CMK (cell line): Measurements from ENCODE around the gene EEFSEC.

ENCODE experiments used
- DNase-seq: peaks from one replicate; pipeline ENCODE4 v3.0.0-alpha.2; 2010; ENCODE audit warnings: low read depth

The EEFSEC gene

DNA sequence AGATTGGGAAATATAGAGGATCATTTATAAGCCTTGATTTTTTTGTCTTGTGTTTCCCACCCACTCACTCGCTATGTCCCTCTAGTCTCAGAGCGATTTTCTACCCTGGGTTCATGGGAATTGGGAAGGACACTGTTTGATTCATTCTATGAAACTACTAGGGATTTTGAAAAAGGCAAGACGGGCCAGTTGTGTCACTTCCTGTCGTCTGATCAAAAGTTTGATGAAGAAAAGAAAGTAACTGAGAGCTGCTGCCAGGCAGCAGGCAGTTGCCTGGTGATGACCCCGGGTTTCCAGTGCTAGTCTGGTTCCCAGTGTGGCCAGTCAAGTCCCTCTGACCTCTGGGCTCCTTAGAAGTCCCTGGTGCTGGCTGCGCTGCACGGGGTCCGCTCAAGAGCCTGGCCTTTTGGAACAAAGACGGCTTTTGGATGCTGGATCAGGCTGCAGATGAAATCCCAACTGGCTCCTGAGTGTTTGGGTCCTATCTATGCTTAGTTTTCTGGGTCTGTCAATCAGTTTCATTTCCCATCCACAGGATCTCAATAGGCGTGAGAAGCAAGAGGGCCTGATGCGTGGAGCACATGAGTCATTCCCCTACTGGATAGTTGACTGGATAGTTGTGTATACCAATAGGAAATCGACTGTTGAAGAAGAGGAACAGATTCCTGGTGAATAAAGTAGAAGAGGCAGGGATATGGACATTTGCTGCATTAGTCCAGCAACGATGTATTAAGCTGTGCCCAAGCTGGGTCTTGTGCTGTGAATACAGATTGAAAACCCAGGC is 89.7 kb downstream of the EEFSEC start:
- no peak for DNase-seq

DNA sequence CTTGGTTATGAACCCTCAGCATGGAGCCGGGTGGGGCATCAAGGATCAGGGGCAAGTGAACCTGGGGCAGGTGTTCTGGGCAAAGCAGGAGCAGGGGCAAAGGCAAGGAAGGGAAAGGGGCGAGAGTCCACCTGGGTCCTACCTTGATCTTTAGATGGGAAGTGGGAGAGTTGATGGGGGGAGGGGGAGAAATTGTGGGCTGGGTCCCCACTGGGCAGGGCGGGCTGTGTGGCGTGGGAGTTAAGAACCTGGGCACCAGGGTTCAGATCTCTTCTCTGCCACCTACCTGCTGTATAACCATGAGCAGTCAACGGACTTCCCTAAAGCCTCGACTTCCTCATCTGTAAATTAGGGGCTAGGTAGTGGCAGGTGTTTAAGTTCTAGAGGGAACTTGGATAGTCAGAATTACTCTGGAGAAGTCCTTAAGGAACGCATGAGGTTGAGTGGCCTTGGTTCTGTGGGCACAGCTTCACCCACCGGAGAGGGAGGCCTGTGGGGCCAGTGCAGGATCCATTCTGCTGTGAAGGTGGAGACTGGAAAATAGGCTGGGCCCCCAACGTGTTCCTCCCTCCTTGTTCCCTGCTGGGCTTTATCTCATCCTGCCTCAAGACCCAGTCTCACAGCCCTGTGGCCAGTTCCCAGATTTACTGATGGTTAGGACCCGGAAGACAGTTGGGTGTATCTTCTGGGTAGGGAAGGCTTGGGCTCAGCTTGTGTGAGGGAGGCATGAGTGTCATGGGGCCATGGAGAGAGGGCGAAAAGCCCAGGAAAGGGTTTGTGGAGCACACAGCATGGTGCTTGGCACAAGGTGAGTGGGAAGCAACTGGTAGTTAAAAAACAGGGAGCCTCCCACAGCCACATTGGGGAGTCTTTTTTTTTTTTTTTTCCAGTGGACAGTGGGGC is 90.6 kb downstream of the EEFSEC start:
- no peak for DNase-seq

DNA sequence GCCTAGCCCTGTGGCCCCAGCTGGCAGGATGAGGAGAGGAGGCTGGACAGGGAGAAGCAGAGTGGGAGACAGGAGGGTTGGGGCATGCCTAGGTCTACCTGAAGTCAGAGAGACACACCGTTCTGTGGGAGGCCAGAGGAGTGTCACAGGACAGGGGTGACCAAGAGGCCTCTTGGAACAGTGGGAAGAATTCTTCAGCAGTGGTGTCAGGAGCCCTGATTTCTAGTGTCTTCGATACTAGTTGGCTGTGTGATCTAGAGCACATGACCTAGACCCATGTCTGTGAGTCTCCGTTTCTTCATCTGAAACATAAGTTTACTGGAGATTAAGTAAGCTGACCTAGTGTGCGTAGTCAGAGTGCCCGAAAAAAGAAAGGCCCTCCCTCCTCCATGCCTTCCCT is 92.2 kb downstream of the EEFSEC start:
- DNase-seq: no peak

DNA sequence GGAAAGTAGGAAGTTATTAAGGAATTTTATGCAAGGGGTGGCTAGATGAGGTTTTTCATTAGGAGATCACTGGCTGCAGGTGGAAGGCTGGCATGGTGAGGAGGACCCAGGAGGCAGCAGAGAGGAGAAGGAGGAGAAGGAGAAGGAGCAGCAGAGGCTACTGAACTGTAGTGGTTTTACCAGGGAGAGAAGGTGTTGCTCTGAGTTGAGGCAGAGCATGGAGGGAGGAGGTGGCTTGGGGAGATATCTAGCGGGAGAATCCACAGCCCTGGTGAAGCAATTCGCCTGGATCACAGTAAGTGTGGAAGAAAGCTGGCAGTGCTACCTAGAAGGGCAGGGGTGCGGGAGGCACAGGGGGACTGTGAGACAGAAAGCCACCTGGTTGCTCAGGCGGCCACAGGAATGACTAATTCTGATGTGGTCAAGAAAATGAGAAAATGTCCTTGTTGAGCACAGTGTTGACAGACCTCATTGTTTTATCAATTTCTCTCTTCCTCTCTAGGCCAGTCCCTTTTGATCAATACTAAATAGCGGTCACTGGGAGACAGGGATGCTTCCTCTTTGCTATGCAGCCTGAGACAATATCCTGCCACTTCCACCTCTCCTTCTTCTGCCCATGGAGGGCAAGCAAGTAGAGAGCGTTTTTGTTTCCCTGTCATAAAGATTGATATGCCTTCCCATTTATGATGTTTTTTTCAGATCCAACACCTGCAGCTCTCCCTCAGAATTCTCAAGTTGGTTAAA is 94.6 kb downstream of the EEFSEC start:
- no peak for DNase-seq

DNA sequence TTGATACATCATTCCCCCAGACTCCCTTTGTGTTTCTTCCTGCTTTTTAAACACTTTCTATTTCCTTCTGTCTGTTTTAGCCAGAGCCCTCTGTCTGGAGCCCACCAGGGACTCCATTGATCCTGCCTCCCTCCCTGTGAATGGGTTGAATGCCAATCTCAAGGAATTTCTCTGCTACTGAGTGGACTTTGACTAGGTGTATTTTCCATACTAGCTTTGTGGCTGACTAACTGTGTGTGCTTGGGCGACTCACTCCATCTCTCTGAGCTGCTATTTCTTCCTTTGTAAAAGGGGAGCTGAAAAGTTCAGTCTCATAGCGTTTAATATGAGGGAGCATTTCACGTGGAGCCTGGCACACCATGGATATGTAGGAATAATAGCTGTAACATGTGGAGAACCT is 98.8 kb downstream of the EEFSEC start:
- DNase-seq: no peak

DNA sequence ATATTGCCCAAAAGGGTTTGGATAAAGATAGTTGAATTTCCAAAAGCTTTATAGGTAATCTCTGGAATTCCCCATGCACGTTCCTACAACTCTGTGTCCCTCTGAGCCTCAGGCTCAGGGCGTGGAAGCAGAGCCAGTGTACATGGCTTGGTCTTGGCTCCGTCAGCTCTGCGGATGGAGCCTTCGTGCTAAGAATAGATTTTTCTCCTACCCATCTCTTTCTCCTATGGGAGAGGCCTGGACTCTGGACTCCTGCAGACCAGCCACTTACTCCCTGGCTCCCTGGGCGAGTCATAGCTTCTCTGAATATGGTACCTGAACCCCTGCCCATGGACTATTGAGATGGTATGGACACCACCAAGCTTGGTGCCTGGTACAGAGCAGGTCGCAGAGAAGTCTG is 99.9 kb downstream of the EEFSEC start:
- DNase-seq: no peak

DNA sequence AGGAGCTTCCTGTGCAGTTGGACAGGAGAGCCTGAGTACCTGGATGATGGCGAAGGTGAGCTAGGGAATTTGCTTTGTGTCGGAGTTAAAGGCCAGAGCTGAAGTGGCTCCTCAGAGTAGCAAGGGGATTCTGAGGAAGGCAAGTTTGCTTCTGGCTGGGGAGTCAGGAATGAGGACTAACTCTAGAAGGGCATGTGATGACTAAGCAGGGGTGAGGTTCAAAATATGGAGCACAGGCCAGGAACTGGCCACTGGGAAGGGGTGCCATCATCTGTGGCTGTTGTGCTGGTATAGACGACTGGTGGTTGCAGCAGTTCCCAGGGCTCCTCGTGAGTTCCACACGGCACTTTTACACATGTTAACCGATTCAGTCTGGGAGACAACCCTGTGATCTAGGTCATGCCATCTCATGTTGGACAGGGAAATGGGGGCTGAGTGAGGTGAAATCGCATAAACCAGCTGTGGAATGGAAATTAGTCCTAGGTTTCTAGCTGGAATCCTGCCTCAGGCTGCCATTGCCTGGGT is 100.8 kb downstream of the EEFSEC start:
- DNase-seq: no peak

DNA sequence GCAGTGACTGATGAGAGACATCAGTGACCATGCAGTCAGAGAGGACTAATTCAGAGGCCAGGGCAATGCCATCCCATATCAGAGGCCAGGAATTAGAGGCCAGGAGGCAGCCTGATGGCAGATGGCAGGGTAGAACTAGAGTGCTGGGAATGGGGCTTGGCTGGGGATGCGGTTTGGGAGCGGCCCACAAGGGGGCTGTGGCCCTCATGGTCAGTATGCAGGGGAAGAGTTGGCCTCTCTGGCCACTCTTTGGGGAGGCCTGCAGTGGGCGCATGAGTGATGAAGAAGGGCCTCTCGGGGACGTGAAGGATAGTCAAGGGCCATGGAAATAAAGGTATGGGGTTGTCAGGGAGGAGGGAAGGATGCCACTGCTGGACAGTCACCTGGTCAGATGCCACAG is 101.7 kb downstream of the EEFSEC start:
- DNase-seq: no peak

DNA sequence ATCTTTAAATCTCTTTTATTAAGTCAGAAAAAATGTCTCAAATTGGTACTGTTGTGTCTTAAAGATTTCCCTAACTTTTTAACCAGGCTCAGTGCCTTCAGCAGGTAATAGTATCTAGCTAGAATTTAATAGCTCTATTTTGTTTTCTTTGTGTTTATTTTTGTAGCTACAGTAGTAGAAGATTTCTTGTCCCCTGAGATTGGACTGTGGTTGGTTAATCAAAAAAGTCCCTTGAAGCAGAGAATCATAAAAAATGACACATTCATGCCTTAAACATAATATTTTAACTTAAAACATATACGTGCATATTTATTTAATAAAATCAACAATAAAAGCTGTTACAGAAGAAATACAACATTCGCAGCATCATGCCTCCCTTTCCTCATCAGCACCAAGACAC is 102.8 kb downstream of the EEFSEC start:
- no peak for DNase-seq

DNA sequence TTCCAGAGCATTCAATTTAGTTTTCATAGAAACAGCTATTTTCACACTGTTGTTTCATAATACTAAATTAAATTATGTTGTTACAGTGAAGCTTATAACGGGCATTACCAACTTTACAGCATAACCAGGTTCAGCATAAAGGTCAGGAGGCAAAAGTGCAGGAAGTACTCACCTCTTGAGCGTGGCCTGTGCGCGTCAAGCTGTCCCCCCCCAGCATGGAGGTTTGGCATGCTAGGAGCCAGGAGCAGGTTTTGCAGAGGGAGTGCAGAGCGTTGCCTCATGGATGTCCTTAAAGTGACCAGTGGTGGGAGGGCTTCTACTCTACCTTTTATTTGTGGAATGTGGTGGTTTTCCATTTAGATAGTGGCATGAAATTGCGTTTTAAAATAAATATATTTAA is 104.4 kb downstream of the EEFSEC start:
- DNase-seq: no peak

DNA sequence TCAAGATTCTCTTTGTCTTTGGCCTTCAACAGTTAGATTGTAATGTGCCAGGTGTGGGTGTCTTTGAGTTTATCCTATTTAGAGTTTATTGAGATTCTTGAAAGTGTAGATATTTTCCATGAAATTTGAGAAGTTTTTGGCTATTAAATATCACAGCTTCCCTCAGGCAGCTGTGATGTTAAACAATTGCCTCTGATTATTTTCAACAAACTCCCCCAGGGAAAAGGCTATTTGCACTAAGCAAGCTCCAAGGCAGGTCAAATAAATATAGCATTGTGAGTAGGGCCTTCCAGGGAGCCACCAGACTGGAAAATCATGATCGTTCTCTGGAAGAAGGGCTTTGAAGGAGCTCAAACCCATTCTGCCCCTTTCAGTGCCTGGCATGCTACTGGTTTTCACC is 107.0 kb downstream of the EEFSEC start:
- no peak for DNase-seq

DNA sequence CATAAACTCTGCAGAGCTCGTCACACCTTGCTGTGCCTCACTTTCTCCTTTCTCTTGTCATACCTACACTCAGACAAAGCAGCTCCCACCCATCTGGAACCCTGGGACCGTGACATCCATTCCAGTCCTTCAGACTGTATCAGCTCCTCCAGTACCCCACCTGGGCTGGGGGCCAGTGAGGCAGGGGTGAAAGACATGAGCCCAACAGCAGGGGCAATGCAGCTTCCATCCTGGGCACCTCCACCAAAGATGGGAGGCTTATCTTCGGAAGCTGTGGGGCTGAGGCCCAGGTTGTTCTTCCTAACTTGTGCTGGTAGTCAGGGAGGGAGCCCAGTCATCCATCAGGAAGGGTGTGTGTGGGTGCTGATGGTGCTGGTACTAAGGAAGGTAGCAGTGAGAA is 109.2 kb downstream of the EEFSEC start:
- DNase-seq: no peak

DNA sequence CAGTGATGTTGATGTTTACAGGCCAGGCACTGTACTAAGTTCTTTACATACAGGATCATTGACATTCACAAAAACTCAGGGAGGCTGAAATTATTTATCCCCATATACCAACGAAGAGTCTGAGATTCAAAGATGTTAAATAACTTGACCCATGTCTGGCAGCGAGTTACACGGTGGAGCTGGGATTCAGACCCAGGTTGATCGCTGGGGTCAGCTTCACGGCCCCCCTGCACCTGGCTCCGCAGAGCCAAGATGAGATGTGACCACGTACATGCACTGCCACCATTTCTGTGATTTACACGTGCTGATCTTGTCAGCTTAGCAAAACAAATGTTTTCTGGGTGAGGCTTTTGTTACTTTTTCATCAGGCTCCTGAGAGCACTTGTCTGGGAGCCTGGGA is 109.8 kb downstream of the EEFSEC start:
- no peak for DNase-seq

DNA sequence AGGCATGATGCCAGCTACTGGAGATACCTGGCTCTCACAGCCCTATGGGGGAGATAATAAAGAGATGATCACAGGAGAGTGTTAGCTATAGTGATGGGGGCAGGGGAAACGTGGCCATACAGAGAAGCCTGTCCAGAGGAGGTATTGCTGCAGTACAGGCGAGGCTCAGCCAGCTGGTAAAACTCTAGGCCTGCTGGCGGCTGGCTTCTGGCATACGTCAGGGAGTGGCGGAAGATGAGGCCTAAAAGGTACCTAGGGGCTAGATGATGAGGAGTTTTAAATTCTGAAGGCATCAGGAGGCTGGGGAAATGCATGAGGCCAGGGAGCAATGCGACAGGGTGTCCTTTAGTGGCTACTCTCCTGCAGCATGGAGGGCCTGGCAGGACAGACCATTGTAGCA is 110.7 kb downstream of the EEFSEC start:
- DNase-seq: no peak

DNA sequence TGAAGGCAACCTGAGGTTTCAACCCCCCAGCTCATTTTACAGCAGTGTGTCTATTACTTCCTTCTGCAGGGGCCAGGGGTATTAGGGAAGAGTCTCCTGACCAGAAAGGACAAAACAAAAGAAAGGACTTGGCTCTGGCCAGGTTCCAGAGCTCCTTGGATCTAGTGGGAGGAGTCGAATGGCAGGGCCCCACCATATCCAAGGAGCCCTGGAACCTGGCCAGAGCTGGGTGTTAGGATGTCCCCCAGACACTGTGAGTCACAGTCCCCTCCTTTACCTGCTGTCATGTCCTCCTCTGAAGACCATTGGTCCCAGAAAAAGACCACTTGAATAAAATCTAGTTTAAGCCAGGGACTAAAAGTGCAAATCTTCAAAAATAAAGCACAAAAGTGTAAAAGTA is 113.2 kb downstream of the EEFSEC start:
- no peak for DNase-seq

DNA sequence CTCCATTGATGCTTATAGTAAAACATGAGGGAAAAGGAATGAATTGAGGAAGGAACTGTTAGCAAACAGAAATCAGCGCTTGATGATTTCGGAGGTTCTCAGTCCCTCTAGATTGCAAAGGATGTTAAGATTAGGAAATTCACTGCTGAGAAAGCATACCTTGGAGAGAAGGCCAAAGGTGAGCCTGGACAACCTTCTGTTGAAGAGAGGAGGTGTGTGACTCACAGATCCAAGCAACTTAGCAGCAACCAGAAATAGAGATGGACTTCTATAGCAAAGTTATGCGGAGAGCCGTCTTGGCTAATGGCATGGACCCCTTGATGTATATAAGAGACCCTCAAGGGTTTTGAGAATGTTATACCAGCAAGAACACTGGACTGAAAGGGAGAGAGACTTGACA is 114.3 kb downstream of the EEFSEC start:
- DNase-seq: no peak

DNA sequence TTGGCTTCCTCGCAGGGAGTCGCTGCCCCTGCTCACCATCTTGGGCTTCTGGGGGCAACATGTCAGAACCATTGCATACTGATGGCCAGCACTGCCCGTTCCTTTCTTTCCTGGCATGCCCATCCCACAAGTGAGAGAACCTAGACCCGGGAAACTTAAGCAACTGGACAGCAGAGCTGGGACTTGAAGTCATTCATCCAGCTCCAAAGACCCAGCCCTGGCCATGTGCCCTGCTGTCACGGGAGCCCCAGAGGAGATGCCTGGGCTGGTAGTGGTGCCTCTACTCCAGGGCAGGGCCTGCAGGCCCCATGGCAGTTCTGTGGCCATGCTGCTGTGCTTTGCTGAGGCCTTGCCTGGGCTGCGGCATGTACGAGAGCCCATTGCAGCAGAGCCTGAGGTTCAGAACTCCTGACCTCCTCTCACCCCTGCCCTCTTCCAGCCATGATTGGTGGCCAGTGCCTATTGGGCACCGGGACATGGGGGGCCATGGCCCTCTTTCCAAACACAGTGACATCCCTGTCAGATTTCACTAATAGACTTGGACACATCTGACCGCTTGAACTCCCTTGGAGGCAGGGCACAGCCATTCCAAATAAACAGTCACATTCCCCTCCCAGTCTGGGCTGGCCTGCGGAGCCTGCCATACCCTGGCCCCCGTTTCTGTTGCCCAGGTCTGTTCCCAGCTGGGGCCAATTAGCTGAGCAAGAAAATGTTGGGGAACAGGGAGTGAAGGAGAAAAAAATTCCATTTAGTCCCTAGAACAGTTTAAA is 115.9 kb downstream of the EEFSEC start:
- no peak for DNase-seq

DNA sequence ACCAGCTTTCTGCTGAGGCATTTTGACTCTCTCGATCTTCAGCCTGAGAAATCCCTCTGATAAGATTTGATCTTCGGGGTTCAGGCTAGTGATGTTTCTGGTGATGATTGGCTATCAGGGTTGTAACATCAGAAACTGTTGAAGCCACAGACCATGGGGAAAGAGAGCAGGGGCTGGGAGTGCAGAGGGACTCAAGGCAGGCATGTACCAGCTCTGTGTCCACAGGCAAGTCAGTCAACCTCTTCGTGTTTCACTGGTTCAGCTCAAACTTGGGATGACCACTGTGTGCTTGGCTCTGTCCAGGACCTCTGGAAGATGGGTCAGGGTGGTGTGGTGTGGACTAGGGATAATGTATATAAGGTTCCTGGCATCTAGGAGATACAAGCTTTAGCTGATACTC is 116.5 kb downstream of the EEFSEC start:
- DNase-seq: no peak

DNA sequence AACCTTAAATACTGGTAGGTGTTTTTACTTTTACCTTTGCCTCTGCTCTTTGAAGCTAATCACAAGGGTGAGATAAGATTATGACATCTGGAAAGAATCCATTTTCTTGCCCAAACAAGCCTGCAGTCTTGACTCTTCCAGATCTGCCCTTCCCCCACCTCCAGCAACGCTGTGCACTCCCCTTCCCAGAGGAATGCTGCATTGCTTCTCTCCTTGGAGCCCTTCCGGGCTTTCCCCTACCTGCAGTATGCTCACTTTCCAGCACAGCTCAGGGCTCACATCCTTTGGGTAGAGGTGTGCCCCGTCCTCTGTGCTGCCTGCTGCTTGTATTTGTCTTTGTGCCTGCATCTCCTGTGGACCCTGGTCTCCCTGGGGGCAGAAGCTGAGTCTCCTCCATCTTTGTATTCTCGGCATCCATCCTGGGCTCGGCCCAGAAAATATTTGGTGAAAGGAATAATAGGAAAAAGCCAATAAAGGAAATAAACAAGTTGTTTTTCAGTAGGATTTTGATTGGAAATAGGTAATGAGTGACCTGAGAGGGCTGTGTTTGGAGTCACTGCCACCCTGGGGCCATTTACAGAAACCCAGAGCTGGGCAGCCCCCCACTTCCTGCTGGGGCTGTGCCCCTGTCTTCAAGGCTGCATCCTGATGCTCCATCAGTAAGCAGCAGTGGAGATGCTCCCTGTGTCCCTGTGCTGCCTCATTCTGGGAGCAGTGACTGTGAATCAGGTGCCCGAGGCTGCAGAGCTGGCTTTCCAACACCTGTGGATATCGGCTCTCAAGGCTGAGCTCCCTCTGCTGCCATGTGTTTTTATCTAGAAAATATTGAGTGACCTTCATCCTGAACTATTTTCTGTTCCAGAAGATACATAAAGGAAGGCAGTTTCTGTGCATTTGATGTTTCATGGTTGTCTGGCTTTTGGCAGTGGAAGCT is 117.5 kb downstream of the EEFSEC start:
- no peak for DNase-seq

DNA sequence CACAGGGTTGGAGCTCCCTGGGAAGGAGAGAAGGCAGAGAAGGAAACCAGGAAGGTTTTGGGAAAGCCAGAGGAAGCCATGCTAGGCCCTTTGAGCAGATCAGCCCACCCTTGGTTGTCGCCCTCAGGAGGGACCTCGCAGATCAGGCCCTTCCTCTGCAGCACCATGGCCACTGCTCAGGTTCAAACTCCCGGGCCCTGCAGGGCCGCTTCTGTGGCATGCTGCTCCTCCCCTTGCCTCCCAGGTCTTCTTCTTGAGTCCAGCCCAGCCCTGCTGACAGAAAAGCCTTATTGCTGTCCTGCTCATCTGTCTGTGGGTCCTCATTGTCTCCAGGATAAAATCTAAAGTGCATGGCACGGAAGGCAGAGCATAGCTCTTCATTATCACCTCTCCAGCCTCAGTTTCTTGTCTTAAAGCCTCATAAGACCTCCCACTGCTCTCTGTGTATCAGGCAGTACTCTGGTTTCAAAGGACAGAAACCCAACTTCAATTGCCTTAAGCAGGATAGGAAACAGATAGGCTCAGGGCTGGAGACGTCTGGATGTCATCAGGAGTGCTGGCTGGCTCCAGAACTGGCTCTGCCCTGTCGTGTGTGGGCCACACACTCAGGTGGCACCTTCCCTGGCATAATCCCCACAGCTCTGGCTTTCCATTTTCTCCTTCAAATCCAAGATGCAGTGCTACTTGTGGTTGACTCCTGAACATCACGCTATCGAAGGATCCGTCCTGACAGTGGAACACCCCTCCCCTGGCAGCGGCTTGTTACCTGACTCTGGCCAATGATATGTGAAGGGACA is 118.5 kb downstream of the EEFSEC start:
- no peak for DNase-seq
